IPS-18c (cell line): ENCODE data around the gene BOLL.
"Not testable (repeated sequence)": the region's sequence is repeated elsewhere in the genome, so short reads cannot be mapped to it uniquely, and the experiment has no call there.

Experiments
- H3K4me3 ChIP-seq: 2 replicates; pipeline ENCODE4 v1.7.0; 2013; ENCODE audit warnings: low read depth, mild to moderate bottlenecking, low read length, moderate library complexity; ENCODE audit not compliant: insufficient read depth
- H3K9me3 ChIP-seq: one replicate; pipeline ENCODE4 v1.6.1; 2013; ENCODE audit warnings: mild to moderate bottlenecking, low read length, moderate library complexity; ENCODE audit not compliant: control insufficient read depth, insufficient read depth

The BOLL gene

GRCh38 chr2:197803033-197803444 lies 17.9 kb upstream of the BOLL start:
- no peak overlapping the region for H3K4me3 ChIP-seq
- no peaks in the 10 kb centered on the region for H3K9me3 ChIP-seq

GRCh38 chr2:197801033-197801432 lies 15.9 kb upstream of the BOLL start:
- H3K4me3 ChIP-seq = no peak overlapping the region
- H3K9me3 ChIP-seq = no peaks in the 10 kb centered on the region

- H3K4me3 ChIP-seq = no peak overlapping the region
- H3K9me3 ChIP-seq = no peaks in the 10 kb centered on the region
These were observed 15.0 kb upstream of the BOLL start for GRCh38 chr2:197800091-197800490.

- no peaks in the 10 kb centered on the region for H3K9me3 ChIP-seq
- H3K4me3 ChIP-seq = no peak overlapping the region
These were observed 13.9 kb upstream of the BOLL start for GRCh38 chr2:197799068-197799467.

GRCh38 chr2:197798187-197798586 lies 13.1 kb upstream of the BOLL start:
- no peak overlapping the region for H3K4me3 ChIP-seq
- no peaks in the 10 kb centered on the region for H3K9me3 ChIP-seq

- Histone ChIP-seq H3K9me3 (no peaks in the 10 kb centered on the region), H3K4me3 (no peak overlapping the region)
These were observed 10.2 kb upstream of the BOLL start for GRCh38 chr2:197795277-197795676.

GRCh38 chr2:197793456-197793855 lies 8.3 kb upstream of the BOLL start:
- no peaks in the 10 kb centered on the region for H3K9me3 ChIP-seq

GRCh38 chr2:197786010-197786877 lies 1.1 kb upstream of the BOLL start:
- no peaks in the 10 kb centered on the region for H3K9me3 ChIP-seq
- peak overlapping the region; percentile 38; the same call in 1 of the 2 replicates for H3K4me3 ChIP-seq

More at GRCh38 chr2:197793456-197793855, 8.3 kb upstream of the BOLL start:
- H3K4me3 ChIP-seq = no peak overlapping the region

- H3K4me3 ChIP-seq = no peak overlapping the region
- H3K9me3 ChIP-seq = no peaks in the 10 kb centered on the region
These were observed 3.0 kb downstream of the BOLL start for GRCh38 chr2:197782126-197782525.

GRCh38 chr2:197779261-197779660 lies 5.9 kb downstream of the BOLL start:
- Histone ChIP-seq H3K4me3 (no peak overlapping the region), H3K9me3 (no peaks in the 10 kb centered on the region)

GRCh38 chr2:197777823-197778407 lies 7.2 kb downstream of the BOLL start:
- H3K4me3 ChIP-seq = no peak overlapping the region
- H3K9me3 ChIP-seq = no peaks in the 10 kb centered on the region

GRCh38 chr2:197760293-197760657 lies 24.8 kb downstream of the BOLL start:
- Histone ChIP-seq H3K4me3 (no peak overlapping the region), H3K9me3 (no peaks in the 10 kb centered on the region)

- Histone ChIP-seq H3K9me3 (no peaks in the 10 kb centered on the region), H3K4me3 (no peak overlapping the region)
These were observed 25.4 kb downstream of the BOLL start for GRCh38 chr2:197759625-197760292.

- no peak overlapping the region for H3K4me3 ChIP-seq
- H3K9me3 ChIP-seq = no peaks in the 10 kb centered on the region
These were observed 26.1 kb downstream of the BOLL start for GRCh38 chr2:197759013-197759412.

GRCh38 chr2:197740200-197740599 lies 44.9 kb downstream of the BOLL start:
- Histone ChIP-seq H3K4me3 (no peak overlapping the region), H3K9me3 (no peaks in the 10 kb centered on the region)

GRCh38 chr2:197728555-197729544 lies 56.3 kb downstream of the BOLL start:
- H3K9me3 ChIP-seq, H3K4me3 ChIP-seq: not testable (repeated sequence)

- Histone ChIP-seq H3K4me3 (no peak overlapping the region), H3K9me3 (no peaks in the 10 kb centered on the region)
These were observed 58.1 kb downstream of the BOLL start for GRCh38 chr2:197727011-197727410.
